OCI-LY7 (cell line): ENCODE results near the gene CRAMP1. TPM values are rescaled to one million over a fixed set of nuclear protein-coding genes. Genes with fewer than 3 reads are reported as not detected.

ENCODE experiments used
- BruUV-seq: library from RNA; stranded (reverse); fragments of 400-500 nt; replicated peaks from 2 replicates; lab custom pipeline; 2021; lab: Mats Ljungman, UMichigan
- CTCF ChIA-PET: fragments of 300-600 bp; sonication (Branson Sonifier 250); formaldehyde crosslinking; loops from one replicate; lab custom pipeline; 2022; ENCODE audit warnings: antibody characterized with exemption; ENCODE audit not compliant: unreplicated experiment; lab: Charles Lee
- POLR2A ChIA-PET: fragments of 300-600 bp; sonication (Branson Sonifier 250); formaldehyde crosslinking; loops from one replicate; lab custom pipeline; 2022; ENCODE audit warnings: antibody characterized with exemption; lab: Charles Lee
- DNase-seq: peaks from one replicate; pipeline ENCODE4 v3.0.0-alpha.2; 2015; ENCODE audit warnings: low spot score
- H2AFZ ChIP-seq: fragments of 200-600 bp; sonication (generic), shearing (Covaris generic); 2 replicates; pipeline ENCODE4 v1.6.1; 2014; ENCODE audit warnings: mild to moderate bottlenecking, antibody characterized with exemption, low read length, moderate library complexity
- H3K27ac ChIP-seq: fragments of 200-600 bp; sonication (generic); 2 replicates; pipeline ENCODE4 v1.5.1; 2014; ENCODE audit warnings: mixed run types, low read depth, mild to moderate bottlenecking, moderate library complexity, low read length, inconsistent platforms; ENCODE audit not compliant: poor library complexity, severe bottlenecking
- H3K36me3 ChIP-seq: fragments of 200-600 bp; sonication (generic); 2 replicates; pipeline ENCODE4 v1.6.1; 2014; ENCODE audit warnings: mild to moderate bottlenecking, antibody characterized with exemption, low read length, moderate library complexity, mixed read lengths; ENCODE audit not compliant: insufficient read depth
- H3K4me1 ChIP-seq: fragments of 200-600 bp; sonication (generic); 2 replicates; pipeline ENCODE4 v1.5.1; 2014; ENCODE audit warnings: mild to moderate bottlenecking, low read length; ENCODE audit not compliant: insufficient read depth, poor library complexity, severe bottlenecking
- H3K4me2 ChIP-seq: fragments of 200-600 bp; sonication (generic); 2 replicates; pipeline ENCODE4 v1.6.1; 2014; ENCODE audit warnings: mild to moderate bottlenecking, low read length
- H3K4me3 ChIP-seq: fragments of 200-600 bp; sonication (generic); 2 replicates; pipeline ENCODE4 v1.5.1; 2014; ENCODE audit warnings: mild to moderate bottlenecking, low read depth, low read length; ENCODE audit not compliant: poor library complexity, severe bottlenecking
- H3K79me2 ChIP-seq: fragments of 200-600 bp; sonication (generic); 2 replicates; pipeline ENCODE4 v1.6.1; 2016; ENCODE audit warnings: low read depth, mild to moderate bottlenecking, low read length, moderate library complexity, mixed read lengths; ENCODE audit not compliant: insufficient read depth
- H3K9me2 ChIP-seq: fragments of 200-600 bp; sonication (generic); 2 replicates; pipeline ENCODE4 v1.6.1; 2016; ENCODE audit warnings: mild to moderate bottlenecking, low read length, mixed read lengths; ENCODE audit not compliant: insufficient read depth
- H3K9me3 ChIP-seq: fragments of 200-600 bp; sonication (generic); 2 replicates; pipeline ENCODE4 v1.6.1; 2014; ENCODE audit warnings: mild to moderate bottlenecking, mixed run types, low read length, mixed read lengths
- H4K20me1 ChIP-seq: fragments of 200-600 bp; sonication (generic); 2 replicates; pipeline ENCODE4 v1.6.1; 2014; ENCODE audit warnings: mild to moderate bottlenecking, antibody characterized with exemption, low read length, moderate library complexity, mixed read lengths; ENCODE audit not compliant: insufficient read depth
- CTCF ChIP-seq: fragments of 200-600 bp; sonication (generic); conservative IDR thresholded peaks from 2 replicates; pipeline ENCODE4 v1.5.1; 2014; ENCODE audit warnings: mild to moderate bottlenecking, antibody characterized with exemption, low read length, moderate library complexity, mixed read lengths
- EZH2phosphoT487 ChIP-seq: fragments of 200-600 bp; sonication (generic); IDR thresholded peaks from 2 replicates; pipeline ENCODE4 v1.6.1; 2018; ENCODE audit warnings: low read depth, borderline replicate concordance, mild to moderate bottlenecking, mixed run types, antibody characterized with exemption, low read length, moderate library complexity, mixed read lengths
- intact Hi-C: fragments of 100-400 bp; cut with micrococcal nuclease; formaldehyde crosslinking; loops from one replicate; pipeline ENCODE4 v1.10.0; 2022; ENCODE audit not compliant: unreplicated experiment
- total RNA-seq, 2 experiments: library from RNA; depleted of rRNA in 1 of 2; stranded (reverse); fragments of >200 nt in 1 of 2; shearing (Covaris generic) in 1 of 2; gene quantifications; 2 replicates each; pipeline ENCODE4 v1.2.3, GENCODE V29; 2014 to 2022

CRAMP1 gene
- total RNA-seq, 2 experiments from 2014 or later: 10.5 to 33.6 TPM

DNA sequence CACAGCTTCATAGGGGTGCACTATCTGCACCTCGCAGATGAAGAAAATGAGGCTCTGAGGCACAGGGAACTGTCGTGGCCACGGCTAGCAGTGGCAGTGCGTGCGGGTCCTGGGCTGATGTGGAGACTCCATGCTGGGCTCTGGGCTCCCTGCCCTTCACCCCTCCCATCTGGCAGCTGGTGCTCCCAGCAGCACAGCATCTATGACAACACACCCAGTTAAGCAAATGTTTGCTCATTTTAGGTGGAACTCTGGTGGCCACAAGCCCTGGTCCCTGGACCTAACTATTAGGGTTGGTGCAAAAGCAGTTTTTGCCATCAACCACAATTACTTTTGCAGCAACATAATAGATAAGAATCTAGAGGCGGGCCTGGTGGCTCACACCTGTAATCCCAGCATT lies 31.2 kb upstream of the CRAMP1 start:
- Histone ChIP-seq H3K9me2 (no peaks in the 10 kb centered on the region), H3K36me3 (no peaks in the 10 kb centered on the region; the same call in 1 of the 2 replicates), H3K79me2 (no peaks in the 10 kb centered on the region), H3K9me3 (no peaks in the 10 kb centered on the region), H3K27ac (no peak overlapping the region), H2AFZ (no peak overlapping the region), H4K20me1 (no peaks in the 10 kb centered on the region), H3K4me3 (no peak overlapping the region), H3K4me2 (no peak overlapping the region), H3K4me1 (no peaks in the 10 kb centered on the region)
- no peak for DNase-seq
- no peak for TF ChIP-seq EZH2phosphoT487
- TF ChIP-seq CTCF: no peak
- intact Hi-C loops: no loop called here
- BruUV-seq: no TSS peak
- POLR2A ChIA-PET: no interaction called here
- CTCF ChIA-PET: no interaction called here

- no peaks in the 10 kb centered on the region for H3K79me2 ChIP-seq
- BruUV-seq: no TSS peak
- intact Hi-C loops: no loop called here
- ChIA-PET POLR2A (no interaction called here), CTCF (no interaction called here)
- no peak overlapping the region for H3K27ac ChIP-seq
- H2AFZ ChIP-seq: no peak overlapping the region
- H3K4me3 ChIP-seq: no peak overlapping the region
- H3K9me2 ChIP-seq: no peaks in the 10 kb centered on the region
- no peak overlapping the region for H3K4me2 ChIP-seq
- H4K20me1 ChIP-seq: no peaks in the 10 kb centered on the region
- no peaks in the 10 kb centered on the region; the same call in 1 of the 2 replicates for H3K36me3 ChIP-seq
- no peaks in the 10 kb centered on the region for H3K4me1 ChIP-seq
- no peak for TF ChIP-seq EZH2phosphoT487
- no peak for TF ChIP-seq CTCF
- no peak for DNase-seq
- no peaks in the 10 kb centered on the region for H3K9me3 ChIP-seq
These were observed 30.4 kb upstream of the CRAMP1 start for GRCh38 chr16:1581804-1582203.

GRCh38 chr16:1583180-1583579 lies 29.0 kb upstream of the CRAMP1 start:
- TF ChIP-seq EZH2phosphoT487: no peak
- no peak for TF ChIP-seq CTCF
- no peak overlapping the region for H3K4me2 ChIP-seq
- H3K27ac ChIP-seq: no peak overlapping the region
- no peak for DNase-seq
- H3K36me3 ChIP-seq: no peaks in the 10 kb centered on the region; the same call in 1 of the 2 replicates
- intact Hi-C loops: no loop called here
- H3K4me3 ChIP-seq: no peak overlapping the region
- no peaks in the 10 kb centered on the region for H4K20me1 ChIP-seq
- H3K4me1 ChIP-seq: no peaks in the 10 kb centered on the region
- H3K79me2 ChIP-seq: no peaks in the 10 kb centered on the region
- ChIA-PET POLR2A (no interaction called here), CTCF (no interaction called here)
- no peaks in the 10 kb centered on the region for H3K9me2 ChIP-seq
- H2AFZ ChIP-seq: no peak overlapping the region
- no TSS peak for BruUV-seq
- no peaks in the 10 kb centered on the region for H3K9me3 ChIP-seq
